Measurements from ENCODE around the gene FSTL3. TPM values are rescaled to one million over a fixed set of nuclear protein-coding genes. Genes with fewer than 3 reads are reported as not detected.

FSTL3 gene
- total and polyA plus RNA-seq, 2 of the 8 experiments (the other 6 are each of a cell fraction or from before 2014, with no cell fraction given) = 8.1 to 11.8 TPM

GRCh38 chr19:642767-643727 is 33.1 kb upstream of the FSTL3 start (continued):
- TF ChIP-seq RNF2 (IDR thresholded peaks at IDR 0.05; ENCODE audit: borderline replicate concordance, low read depth, low read length, missing control alignments, poor library complexity, severe bottlenecking) (no peak), JUN (IDR thresholded peaks at IDR 0.05; ENCODE audit: low read depth, low read length) (no peak)
